Measurements from ENCODE around the gene TRMU.
A peak's percentile ranks its signal among the peaks of the same experiment; 100 is the strongest.

The TRMU gene, protein sequence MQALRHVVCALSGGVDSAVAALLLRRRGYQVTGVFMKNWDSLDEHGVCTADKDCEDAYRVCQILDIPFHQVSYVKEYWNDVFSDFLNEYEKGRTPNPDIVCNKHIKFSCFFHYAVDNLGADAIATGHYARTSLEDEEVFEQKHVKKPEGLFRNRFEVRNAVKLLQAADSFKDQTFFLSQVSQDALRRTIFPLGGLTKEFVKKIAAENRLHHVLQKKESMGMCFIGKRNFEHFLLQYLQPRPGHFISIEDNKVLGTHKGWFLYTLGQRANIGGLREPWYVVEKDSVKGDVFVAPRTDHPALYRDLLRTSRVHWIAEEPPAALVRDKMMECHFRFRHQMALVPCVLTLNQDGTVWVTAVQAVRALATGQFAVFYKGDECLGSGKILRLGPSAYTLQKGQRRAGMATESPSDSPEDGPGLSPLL

DNA sequence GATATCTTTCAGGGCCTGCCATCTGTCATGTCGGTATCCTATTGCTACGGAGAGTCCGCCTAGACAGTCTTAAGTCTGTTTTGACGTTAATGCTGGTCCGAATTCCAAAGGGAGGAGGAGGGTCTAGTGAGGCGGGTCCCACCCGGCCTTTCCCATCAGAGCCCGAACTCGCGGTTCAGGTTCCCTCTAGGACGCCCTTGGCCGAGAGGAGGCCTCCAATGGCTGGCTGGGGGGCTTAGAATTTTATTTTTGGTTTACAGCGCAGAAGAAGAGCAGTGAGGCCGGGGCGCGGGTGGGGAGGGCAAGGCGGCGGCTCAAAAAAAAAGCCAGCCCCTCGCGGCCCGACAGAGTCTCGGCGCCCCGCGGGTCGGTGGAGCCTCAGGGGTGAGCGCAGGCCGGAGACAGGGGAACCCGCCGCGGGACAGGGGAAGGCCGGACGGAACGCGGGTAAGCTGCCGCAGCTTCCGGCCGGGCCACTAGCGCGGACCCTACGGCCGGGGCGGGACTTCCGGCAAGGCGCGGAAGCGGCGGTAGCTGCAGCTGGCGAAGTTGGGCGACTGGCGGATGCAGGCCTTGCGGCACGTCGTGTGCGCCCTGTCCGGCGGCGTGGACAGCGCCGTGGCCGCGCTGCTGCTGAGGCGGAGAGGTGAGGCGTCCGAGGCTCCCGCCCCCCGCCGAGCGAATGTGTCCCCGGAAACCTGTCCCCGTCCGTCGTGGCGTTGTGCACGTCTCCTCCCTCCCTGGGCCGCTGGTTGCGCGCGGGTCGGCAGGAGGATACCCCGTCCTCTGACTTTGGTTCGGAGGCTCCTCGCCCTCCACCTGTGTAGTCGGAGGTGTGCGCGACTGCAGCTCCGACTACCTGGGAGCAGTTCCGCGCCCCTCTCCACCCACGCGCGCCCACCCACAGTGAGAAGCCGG, at the start of gene TRMU:
TSS of gene TRMU (plus strand) at position 514 of the 918 bp plus-strand sequence. CDS start at position 565, 51 bp downstream.
- no peaks in the 10 kb centered on the region for H3K27me3 ChIP-seq (ENCODE audit: control insufficient read depth, insufficient read depth, low read length)
- peaks cover 56% of the 10 kb centered on the region for H3K36me3 ChIP-seq (ENCODE audit: control insufficient read depth, insufficient read depth, low read length)
- H3K4me1 ChIP-seq (ENCODE audit: control insufficient read depth, insufficient read depth, low read length) = peaks cover 14% of the 10 kb centered on the region; the same call in 1 of the 2 replicates
- peak within 1 kb of the TSS; percentile 96 for H3K27ac ChIP-seq (ENCODE audit: low read depth, low read length)
- H3K9me3 ChIP-seq (ENCODE audit: control insufficient read depth, insufficient read depth, low read depth, low read length) = no peaks in the 10 kb centered on the region
- H3K4me3 ChIP-seq (ENCODE audit: low read depth, low read length) = peak within 1 kb of the TSS; percentile 92
- peak within 1 kb of the TSS; percentile 92 for H3K9ac ChIP-seq (ENCODE audit: low read length)

DNA sequence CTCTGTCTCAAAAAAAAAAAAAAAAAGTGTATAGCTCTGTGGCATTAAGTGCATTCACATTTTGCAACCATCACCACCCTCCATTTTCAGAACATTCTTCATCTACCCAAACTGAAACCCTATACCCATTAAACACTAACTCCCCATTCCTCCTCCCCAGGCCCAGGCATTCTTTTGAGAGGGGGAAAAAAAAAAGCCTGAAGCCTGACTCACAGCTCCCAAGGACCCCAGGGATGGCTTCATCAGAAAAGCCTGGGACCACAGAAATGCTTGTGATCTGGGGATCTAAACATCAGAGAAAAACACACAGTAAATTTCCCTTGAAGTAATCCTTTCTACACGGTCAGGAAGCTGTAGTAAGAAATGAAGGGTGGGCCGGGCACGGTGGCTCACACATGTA, 49.5 kb upstream of the TRMU start:
- Histone ChIP-seq H3K36me3 (ENCODE audit: control insufficient read depth, insufficient read depth, low read length) (peaks cover 55% of the 10 kb centered on the region), H3K4me1 (ENCODE audit: control insufficient read depth, insufficient read depth, low read length) (no peaks in the 10 kb centered on the region), H3K4me3 (ENCODE audit: low read depth, low read length) (no peak overlapping the region), H3K27ac (ENCODE audit: low read depth, low read length) (no peak overlapping the region), H3K9ac (ENCODE audit: low read length) (no peak overlapping the region), H3K9me3 (ENCODE audit: control insufficient read depth, insufficient read depth, low read depth, low read length) (no peaks in the 10 kb centered on the region), H3K27me3 (ENCODE audit: control insufficient read depth, insufficient read depth, low read length) (no peaks in the 10 kb centered on the region)

DNA sequence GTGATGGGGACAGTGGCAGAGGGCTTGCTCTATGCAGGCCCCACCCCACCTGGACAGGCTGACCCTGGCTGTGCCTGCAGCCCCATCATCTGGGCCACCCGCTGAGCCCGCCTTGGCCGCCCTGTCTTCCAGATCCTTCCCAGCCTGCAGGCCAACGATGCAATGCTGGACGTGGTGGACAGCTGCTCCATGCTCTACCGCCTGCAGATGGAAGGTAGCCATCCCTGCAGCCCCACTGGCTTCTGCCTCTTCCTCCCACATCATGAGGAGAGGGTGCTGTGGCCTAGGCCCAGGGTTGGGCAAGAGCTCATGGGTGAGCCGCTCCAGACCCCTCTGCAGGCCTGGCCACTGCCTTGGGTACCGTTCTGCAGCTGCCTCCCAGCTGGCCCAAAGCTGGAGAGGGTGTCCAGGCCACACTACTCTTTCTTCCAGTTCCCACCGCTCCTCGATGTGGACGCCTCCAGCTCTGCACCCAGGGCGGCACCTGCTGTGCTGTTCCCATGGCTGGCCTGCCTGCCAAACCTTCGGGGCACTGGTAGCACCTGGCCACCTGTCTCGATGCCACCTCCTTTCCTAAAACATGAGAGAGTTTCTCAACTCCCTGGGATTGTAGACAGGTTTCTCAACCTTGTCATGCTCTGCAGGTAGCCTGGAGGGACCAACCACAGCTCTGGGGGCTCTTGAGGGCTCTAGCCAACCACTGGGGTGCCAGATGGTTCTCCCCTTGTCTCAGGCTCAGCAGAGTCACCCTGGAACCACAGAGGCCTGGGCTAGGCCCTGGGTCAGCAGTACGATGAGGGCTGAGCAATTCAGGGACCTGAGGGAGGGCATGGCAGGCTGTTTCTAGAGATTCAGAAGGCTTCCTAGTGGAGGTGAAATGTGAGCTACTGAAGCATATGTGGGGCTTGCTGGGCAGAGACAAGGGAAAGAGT, 48.3 kb upstream of the TRMU start:
- no peak overlapping the region for H3K9ac ChIP-seq (ENCODE audit: low read length)
- no peaks in the 10 kb centered on the region for H3K4me1 ChIP-seq (ENCODE audit: control insufficient read depth, insufficient read depth, low read length)
- no peak overlapping the region; the same call in 1 of the 2 replicates for H3K27ac ChIP-seq (ENCODE audit: low read depth, low read length)
- no peaks in the 10 kb centered on the region for H3K9me3 ChIP-seq (ENCODE audit: control insufficient read depth, insufficient read depth, low read depth, low read length)
- peaks cover 54% of the 10 kb centered on the region for H3K36me3 ChIP-seq (ENCODE audit: control insufficient read depth, insufficient read depth, low read length)
- H3K4me3 ChIP-seq (ENCODE audit: low read depth, low read length) = no peak overlapping the region
- no peaks in the 10 kb centered on the region for H3K27me3 ChIP-seq (ENCODE audit: control insufficient read depth, insufficient read depth, low read length)

DNA sequence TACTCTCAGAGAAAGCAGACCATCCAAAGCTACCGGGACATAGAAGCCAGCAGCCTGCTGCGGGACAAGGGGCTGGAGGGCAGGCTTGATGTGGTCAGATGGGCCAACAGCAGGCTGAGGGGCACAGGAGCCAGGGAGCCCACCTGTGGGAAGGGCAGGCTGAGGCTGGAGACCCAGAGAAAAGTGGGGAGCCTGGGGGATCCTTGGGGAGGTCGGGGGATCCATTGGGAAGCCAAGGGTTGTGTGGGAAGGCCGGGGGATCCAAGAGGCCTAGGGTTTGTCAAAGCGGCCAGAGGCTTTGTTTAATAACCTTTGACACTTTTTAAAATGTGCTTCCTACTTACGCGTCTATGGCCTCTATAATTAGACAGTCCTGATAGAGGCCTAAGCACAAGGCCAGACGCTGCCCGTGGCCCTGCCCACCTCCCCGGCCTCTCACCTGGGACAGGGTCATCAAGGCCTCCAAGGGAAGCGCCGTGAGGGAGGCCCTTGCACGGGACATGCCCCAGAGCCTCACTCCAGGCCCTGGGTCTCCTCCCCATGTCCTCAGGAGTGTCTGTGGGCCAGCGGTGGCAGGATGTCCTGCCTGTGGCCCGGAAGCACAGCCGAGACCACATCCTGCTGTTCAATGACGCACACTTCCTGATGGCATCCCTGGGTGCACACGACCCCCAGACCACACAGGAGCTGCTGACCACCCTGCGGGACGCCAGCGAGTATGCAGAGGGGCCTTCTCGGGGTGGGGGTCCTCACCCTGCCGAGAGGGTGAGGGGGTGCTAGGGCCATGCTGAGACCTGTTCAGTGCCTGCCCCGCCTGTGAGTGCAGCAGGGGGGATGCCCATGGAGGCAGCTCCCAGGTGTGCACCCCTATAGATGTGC, 47.4 kb upstream of the TRMU start:
- H3K27me3 ChIP-seq (ENCODE audit: control insufficient read depth, insufficient read depth, low read length) = no peaks in the 10 kb centered on the region
- no peaks in the 10 kb centered on the region for H3K9me3 ChIP-seq (ENCODE audit: control insufficient read depth, insufficient read depth, low read depth, low read length)
- no peak overlapping the region for H3K27ac ChIP-seq (ENCODE audit: low read depth, low read length)
- no peak overlapping the region for H3K9ac ChIP-seq (ENCODE audit: low read length)
- H3K36me3 ChIP-seq (ENCODE audit: control insufficient read depth, insufficient read depth, low read length) = peaks cover 53% of the 10 kb centered on the region
- no peaks in the 10 kb centered on the region for H3K4me1 ChIP-seq (ENCODE audit: control insufficient read depth, insufficient read depth, low read length)
- H3K4me3 ChIP-seq (ENCODE audit: low read depth, low read length) = no peak overlapping the region

DNA sequence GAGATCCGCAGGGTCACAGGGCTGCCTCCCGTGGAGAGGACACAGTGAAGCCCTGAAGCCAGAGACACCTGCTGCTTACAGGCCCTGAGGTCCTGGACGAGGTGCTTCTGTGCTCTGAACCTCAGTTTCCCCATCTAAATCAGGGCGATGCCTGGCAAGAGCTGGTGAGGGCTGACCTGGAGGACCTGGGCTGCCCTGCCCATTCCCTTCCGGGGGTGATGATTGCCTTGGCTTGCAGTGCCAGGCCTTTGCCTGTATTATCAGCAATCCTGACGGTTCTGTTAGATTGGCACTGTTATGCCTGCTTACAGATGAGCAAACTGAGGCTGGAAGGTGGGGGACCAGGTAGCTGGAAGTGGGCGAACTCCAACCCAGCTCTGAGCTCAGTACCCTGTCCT, 46.7 kb upstream of the TRMU start:
- no peaks in the 10 kb centered on the region for H3K9me3 ChIP-seq (ENCODE audit: control insufficient read depth, insufficient read depth, low read depth, low read length)
- H3K9ac ChIP-seq (ENCODE audit: low read length) = no peak overlapping the region
- H3K4me3 ChIP-seq (ENCODE audit: low read depth, low read length) = no peak overlapping the region
- no peaks in the 10 kb centered on the region for H3K4me1 ChIP-seq (ENCODE audit: control insufficient read depth, insufficient read depth, low read length)
- H3K36me3 ChIP-seq (ENCODE audit: control insufficient read depth, insufficient read depth, low read length) = peaks cover 51% of the 10 kb centered on the region
- no peaks in the 10 kb centered on the region for H3K27me3 ChIP-seq (ENCODE audit: control insufficient read depth, insufficient read depth, low read length)
- no peak overlapping the region for H3K27ac ChIP-seq (ENCODE audit: low read depth, low read length)

DNA sequence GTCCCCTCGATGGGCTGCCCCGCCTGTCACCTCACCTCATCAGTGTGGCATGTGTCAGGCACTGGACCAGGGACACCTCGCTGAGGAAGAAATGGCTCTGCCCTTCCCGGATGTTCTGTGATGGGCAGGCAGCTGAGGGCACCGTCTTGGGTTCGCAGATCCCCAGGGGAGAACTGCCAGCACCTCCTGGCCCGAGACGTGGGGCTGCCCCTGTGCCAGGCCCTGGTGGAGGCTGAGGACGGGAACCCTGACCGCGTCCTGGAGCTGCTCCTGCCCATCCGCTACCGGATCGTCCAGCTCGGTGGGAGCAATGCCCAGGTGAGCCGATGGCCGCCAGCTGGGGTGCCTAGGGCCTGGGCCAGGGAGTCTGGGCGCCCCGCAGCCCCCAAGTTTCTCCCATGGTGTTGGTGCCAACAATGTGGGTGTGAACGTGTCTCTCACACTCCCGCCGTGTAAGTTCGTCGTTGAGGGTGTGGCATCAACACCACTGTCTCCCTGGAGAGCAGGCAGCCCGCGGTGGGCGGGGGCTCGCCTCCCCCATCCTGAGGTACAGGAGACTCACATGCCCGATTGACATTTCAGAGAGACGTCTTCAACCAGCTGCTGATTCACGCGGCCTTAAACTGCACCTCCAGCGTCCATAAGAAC, 46.1 kb upstream of the TRMU start:
- H3K27me3 ChIP-seq (ENCODE audit: control insufficient read depth, insufficient read depth, low read length) = no peaks in the 10 kb centered on the region
- no peak overlapping the region for H3K27ac ChIP-seq (ENCODE audit: low read depth, low read length)
- no peaks in the 10 kb centered on the region for H3K9me3 ChIP-seq (ENCODE audit: control insufficient read depth, insufficient read depth, low read depth, low read length)
- H3K36me3 ChIP-seq (ENCODE audit: control insufficient read depth, insufficient read depth, low read length) = peaks cover 45% of the 10 kb centered on the region
- no peak overlapping the region for H3K4me3 ChIP-seq (ENCODE audit: low read depth, low read length)
- H3K9ac ChIP-seq (ENCODE audit: low read length) = no peak overlapping the region
- no peaks in the 10 kb centered on the region for H3K4me1 ChIP-seq (ENCODE audit: control insufficient read depth, insufficient read depth, low read length)

DNA sequence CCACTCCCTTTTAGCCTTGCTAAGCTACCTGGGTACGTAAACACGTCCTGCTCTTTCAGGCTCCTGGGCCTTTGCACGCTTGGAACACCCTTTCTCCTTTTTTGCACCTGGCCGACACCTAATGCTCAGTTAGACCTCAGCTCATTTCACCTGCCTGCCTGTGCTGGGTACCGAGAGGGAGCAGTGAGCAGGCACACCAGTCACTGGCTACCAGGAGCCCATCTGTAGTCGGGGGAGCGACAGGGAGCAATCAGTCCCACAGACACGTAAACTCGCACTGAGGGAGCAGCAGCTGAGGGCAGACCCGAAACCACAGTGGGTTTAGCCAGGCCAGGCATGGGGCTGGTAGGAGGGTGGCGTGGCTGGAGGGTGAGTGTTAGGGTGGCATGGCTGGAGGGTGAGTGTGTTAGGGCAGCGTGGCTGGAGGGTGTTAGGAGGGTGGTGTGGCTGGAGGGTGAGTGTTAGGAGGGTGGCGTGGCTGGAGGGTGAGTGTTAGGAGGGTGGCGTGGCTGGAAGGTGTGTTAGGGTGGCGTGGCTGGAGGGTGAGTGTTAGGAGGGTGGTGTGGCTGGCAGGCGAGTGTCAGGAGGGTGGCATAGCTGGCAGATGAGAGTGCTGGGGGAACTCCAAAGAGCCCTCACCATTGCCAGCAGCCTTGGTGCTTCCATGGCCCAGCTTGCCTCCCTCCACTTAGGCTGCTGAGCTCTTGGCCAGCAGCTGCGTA, 45.2 kb upstream of the TRMU start:
- Histone ChIP-seq H3K27me3 (ENCODE audit: control insufficient read depth, insufficient read depth, low read length) (no peaks in the 10 kb centered on the region), H3K27ac (ENCODE audit: low read depth, low read length) (no peak overlapping the region), H3K4me1 (ENCODE audit: control insufficient read depth, insufficient read depth, low read length) (0 out of 2 replicates have a peak, but pooled peaks cover under 1% of the 10 kb centered on the region), H3K4me3 (ENCODE audit: low read depth, low read length) (no peak overlapping the region), H3K9ac (ENCODE audit: low read length) (no peak overlapping the region), H3K36me3 (ENCODE audit: control insufficient read depth, insufficient read depth, low read length) (peaks cover 38% of the 10 kb centered on the region), H3K9me3 (ENCODE audit: control insufficient read depth, insufficient read depth, low read depth, low read length) (no peaks in the 10 kb centered on the region)

DNA sequence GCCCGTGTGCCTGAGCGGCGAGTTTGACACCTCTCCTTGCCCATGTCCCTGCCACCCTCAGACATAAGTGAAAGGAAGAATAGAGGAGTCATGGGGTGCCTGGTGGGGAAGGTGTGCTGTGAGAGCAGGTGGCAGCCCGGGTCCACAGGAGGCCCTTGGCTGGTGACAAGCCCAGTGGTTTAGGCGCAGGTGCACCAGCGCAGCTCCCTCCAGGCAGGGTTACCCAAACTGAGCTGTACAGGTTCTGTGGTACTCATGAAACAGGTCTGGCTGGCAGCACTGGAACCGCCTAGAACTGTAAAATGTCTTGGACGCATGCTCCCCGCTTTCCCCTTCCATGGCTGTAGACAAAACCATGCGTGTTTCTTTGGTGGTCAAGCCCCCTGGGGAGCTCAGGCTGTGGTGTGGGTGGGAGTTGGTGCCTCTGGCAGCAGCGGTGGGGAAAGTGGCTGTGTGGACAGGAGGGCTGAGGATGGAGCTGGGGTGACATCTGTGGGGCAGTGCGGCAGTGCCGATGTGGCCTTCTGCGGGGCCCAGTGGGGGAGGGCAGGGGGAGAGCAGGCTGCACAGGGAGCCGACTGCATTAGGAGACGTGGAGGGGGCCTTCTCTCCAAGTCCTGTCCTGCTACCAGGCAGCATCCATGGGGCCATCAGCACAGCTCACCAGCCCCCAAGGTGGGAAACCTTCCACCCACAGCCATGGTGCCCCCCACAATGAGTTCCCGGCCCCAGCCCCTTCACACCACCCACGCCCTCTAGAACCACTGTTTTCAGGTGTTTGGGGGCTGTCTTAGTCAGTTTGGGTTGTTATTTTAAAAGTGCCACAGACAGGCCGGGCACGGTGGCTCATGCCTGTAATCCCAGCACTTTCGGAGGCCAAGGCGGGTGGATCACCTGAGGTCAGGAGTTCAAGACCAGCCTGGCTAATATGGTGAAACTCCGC, 44.4 kb upstream of the TRMU start:
- Histone ChIP-seq H3K27me3 (ENCODE audit: control insufficient read depth, insufficient read depth, low read length) (no peaks in the 10 kb centered on the region), H3K27ac (ENCODE audit: low read depth, low read length) (no peak overlapping the region), H3K9ac (ENCODE audit: low read length) (no peak overlapping the region), H3K4me3 (ENCODE audit: low read depth, low read length) (no peak overlapping the region), H3K36me3 (ENCODE audit: control insufficient read depth, insufficient read depth, low read length) (peaks cover 36% of the 10 kb centered on the region), H3K9me3 (ENCODE audit: control insufficient read depth, insufficient read depth, low read depth, low read length) (no peaks in the 10 kb centered on the region), H3K4me1 (ENCODE audit: control insufficient read depth, insufficient read depth, low read length) (peaks cover 8% of the 10 kb centered on the region)

Data from HUES6 (cell line).